HCEC 1CT (cell line): ENCODE data around the gene MRPL46.
"Not testable (repeated sequence)": the region's sequence is repeated elsewhere in the genome, so short reads cannot be mapped to it uniquely, and the experiment has no call there.

Experiments used
- DNase-seq: peaks from one replicate; pipeline ENCODE4 v3.0.0-alpha.2; 2017

The MRPL46 gene

DNA sequence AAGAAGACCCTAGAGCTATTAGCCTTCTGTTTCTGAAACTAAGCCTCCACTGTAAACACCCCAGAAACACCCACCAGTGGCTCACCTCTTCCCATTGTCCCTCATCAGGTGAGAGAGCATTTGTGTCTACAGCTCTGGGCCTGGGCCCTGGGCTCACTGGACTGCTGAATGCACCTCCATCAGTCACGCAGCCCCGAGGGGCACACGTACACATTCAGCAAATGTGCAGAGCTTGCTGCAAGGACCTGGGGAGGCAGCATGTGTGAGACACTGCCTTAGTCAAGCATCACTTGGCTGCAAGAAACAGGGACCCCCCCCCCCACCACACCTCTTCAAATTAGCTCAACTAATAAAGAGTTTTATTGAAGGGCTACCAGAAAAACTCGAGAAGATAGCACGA, 29.0 kb downstream of the MRPL46 start:
- DNase-seq: no peak

DNA sequence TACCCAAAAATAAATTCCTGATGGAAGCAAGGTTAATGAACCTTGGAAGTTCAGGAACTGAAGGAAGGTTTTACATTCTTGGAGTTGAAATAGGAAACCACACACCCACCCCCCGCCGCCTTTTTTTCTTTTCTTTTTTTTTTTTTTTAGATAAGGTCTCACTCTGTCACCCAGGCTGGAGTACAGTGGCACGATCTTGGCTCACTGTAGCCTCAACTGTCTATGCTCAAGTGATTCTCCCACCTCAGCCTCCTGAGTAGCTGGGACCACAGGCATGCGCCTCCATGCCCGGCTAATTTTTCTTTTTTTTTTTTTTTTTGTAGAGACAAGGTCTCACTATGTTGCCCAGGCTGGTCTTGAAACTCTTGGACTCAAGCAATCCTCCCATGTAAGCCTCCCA, 33.1 kb downstream of the MRPL46 start:
- DNase-seq: not testable (repeated sequence)

GRCh38 chr15:88433046-88433685, 34.0 kb downstream of the MRPL46 start:
- no peak for DNase-seq

DNA sequence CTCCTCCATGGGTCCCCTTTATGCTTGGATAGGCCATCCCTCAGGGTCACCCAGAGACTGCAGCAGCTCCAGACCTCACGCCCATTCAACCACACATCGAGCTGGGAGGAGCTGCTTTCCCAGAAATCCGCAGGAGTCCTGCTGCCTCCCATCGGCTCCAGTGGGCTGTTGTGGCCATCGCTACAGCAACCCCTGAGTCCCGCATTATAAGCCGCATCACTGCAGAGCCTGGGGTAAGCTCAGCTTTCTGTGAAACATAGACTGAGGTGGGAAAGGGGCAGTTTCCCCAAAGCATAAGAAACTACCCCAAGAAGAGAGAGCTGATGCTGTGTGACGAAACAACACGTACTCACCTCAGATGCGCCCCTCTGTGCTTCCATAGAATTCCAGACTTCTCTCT, 35.7 kb downstream of the MRPL46 start:
- DNase-seq: no peak

DNA sequence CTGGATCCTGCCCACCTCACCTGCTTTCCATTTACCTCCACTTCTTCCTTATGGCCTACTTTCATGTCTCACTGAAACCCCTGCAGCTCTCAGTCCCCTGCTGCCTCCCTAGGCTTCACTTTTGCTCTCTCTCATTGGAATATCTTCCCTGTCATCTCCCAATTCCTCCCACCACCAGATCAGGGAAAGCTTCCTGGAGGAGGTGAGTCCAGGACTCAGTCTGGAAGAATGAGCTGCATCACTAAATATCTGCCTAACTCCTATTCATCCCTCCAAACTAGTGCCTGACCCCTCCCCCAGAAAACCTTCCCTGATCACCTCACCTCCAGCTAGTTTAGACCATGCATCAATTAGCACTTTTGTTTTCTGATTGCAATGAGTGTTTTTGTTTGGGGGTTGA, 37.1 kb downstream of the MRPL46 start:
- DNase-seq: no peak

- no peak for DNase-seq
Measured at GRCh38 chr15:88428805-88429605, 38.2 kb downstream of the MRPL46 start.

- DNase-seq: no peak
Measured at GRCh38 chr15:88428053-88428452, 39.1 kb downstream of the MRPL46 start.

DNA sequence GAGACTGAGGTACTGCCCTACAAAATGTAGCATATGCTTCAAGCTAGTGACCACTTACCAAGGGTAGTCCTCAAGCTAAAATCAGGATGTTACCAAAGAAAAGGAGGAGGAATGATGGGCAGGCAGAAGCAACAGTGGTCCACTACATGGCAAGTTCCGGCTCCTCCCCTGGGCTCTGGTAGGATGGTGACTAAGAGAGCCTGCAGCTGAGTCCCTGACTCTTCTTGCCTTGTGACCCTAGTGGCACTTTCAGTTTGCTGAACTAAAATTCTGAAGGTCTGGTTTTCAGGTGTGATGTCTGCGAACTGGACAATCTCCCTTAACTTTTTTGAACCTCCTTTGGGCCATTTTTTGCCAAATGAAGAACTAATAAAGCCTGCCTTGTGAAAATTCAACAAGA, 40.9 kb downstream of the MRPL46 start:
- DNase-seq: no peak

DNA sequence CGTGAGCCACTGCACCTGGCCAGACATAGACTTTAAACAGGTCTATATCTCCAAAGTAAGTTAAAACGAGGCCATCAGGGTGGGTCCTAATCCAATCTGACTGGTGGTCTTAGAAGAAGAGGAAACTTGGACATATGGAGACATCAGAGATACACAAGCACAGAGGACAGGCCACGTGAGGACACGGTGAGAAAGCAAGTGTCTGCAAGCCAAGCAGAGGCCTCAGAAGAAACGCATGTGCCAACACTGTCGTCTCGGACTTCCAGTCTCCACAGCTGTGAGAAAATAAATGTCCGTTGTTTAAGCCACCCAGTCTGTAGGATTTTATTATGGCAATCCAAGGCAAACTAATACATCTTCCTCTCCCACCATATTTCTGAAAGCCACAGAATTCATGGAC, 43.9 kb downstream of the MRPL46 start:
- no peak for DNase-seq

GRCh38 chr15:88419830-88420229, 47.4 kb downstream of the MRPL46 start:
- DNase-seq: no peak
